ENCODE data around the gene MRPL33.

MRPL33 gene

DNA sequence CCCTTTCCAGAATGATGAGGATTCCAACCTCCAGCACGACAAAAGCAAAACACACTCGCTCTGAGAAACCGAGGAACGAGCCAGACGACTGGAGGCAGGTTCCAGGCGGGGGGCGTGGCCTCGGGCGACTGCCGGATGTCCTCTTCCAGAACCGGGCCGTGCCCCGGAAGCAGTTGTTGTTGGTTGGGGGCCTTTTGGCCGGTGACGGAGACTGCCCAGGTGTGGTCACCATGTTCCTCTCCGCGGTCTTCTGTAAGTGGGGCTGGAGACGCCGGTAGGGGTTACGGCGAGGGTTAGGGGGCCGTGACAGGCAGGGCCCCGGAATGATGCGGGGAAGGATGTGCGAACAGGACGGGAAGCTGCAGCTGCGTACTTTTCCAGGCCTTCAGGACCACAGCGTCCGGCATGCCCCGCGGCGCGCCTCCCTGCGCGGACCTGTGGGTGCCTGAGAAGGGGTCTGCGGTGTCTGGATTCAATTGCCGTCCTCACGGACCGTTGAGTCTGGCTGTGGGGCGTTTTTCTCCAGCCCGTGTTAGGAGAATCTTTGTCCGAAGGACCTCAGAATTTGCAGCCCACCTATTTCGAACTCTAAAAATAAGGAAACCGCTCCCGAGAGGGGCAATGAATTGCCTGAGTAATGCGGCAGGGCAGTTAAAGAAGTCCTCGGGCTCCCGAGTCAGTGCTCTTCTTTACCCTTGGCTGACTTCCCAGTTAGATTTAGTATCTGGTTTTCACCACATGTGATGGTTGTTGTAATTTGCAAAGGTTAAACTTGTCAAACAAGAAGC, at the start of gene MRPL33:
Gene MRPL33 (plus strand): TSS at position 172 of the 788 bp plus-strand sequence. CDS start 59 bp downstream, at position 231.
- ATAC-seq (peak; percentile 98), DNase-seq (peak; percentile 95)

DNA sequence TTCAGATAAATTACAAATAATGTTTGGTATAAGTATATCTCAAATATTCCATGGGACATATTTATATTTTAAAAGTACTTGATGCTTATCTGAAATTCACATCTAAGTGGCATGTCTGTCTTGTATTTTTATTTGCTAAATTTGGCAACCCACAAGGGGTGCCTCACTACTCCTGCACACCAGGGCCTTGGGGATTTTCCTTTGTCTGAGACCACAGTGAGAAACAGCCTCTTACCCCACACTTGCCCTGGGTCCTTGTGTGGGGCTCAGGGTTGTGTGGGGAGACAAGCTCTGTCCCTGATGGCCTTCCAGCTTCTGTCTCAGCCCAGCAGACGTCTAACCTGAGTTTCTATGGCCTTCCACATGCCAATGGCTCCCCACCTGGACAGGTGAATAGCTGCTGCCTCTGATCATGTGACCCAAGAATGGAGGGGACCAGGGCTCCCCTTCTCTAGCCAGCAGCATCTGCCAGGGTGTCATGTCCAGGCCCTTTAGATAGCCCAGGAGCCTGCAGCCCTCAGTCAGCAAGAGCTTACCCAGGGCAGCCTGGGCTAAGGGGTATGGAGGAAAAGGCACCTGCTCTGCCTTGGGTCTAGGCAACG, 49.5 kb upstream of the MRPL33 start:
- ATAC-seq (no peak), DNase-seq (no peak)

DNA sequence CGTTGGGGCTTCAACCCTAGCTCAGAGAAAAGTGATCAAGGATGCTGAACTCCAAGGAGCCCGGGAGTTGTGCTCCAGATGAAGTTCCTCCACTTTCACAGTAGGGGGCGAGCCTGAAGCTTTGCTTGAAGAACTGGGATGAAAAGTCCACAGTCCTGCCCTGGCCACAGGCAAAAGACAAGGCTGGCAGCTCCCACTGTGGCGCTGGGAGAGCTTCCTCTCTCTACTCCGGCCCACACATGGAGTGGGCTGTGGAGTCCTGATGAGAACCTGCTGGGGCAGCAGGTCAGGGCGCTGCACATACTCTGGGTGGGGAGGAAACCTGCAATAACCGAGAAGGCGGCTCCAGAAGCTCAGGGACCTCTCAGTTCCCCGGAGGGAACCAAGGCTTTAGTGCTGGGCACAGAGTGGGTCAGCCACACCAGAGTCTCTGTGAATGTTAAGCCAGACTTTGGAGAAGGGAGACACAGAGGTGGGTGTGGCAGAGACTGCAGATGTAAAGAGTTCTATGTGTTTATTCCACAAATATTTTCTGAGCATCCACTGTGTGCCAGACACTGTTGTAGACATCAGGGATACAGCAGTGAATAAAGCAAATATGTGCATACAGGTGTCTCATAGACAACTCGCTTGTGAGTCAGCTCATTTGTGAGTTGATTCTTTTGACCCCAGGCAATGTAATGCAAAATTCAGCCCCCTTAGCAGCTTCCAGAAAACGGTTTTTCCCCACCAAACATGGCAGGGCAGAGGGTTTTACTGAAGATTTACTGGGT, 48.0 kb upstream of the MRPL33 start:
- ATAC-seq (peak; percentile 11), DNase-seq (peak; percentile 37)

DNA sequence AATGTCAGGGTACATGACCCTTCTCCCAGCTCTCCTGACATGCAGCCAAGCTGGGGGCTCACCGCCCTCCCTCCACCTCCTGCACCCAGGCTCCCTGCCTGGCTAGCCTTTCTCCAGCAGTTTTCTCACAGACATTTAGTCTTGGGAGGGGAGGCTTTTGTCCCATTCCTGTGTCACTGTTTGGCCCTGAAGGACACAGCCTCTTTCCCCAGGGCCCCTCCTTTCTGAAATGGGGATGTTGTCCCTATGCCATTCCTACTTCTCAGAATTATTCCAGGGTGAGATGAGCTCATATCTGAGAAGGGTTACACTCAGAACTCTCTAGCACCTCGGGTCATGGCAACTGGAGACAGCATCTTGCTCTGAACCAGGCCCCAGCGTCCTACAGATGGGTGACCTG, 47.3 kb upstream of the MRPL33 start:
- DNase-seq (no peak), ATAC-seq (no peak)

DNA sequence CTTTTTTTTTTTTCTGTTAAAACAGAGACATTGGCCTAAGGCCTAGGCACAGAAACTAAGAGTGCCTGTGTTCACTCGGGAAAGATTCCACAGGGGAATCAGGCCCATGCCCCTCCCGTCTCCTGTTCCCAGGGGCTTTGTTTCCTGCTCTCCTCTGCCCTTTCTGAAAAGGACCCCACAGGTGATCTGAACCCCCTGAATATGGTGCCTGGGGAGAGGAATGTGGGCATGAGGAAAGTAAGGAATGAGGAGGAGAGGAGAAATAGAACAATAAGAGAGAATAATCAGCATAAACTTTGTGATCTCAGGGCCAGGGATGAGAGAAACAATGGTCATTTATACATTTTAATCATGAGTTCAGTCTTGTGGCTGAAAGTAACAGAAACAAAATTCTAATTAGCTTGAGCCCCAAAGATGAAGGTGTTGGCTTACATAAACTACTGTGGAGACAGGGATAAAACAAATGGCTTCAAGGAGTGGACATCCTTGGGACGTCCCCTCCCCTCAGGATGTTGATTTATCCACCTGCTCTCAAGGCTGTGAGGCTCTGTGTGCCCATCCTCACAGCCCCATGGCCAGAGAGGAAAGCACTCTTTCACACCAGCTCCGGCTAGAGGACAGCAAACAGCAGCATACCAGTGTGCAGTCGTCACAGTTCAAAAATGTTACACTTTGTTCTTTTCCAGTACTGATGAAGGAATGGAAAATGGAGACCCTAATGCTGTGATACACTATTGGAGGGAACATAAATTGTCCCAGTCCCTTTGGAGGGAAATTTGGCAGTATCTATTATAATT, 46.4 kb upstream of the MRPL33 start:
- ATAC-seq (no peak), DNase-seq (no peak)

DNA sequence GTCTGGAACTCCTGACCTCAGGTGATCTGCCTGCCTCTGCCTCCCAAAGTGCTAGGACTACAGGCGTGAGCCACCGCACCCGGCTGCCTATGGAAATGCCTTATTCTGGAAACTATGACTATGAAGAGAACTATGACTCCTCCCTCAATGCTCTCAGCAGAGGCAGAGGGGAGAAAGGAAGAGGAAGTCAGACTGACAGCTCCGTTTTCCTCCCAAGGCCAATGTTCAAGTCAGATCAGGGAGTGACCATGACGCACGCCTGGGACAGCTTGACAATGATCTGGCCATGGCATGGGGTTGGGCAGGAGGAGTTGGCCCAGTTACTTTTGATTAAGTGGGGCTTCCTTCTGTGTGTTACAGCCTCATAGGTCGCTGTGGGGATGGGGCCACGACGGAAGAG, 44.3 kb upstream of the MRPL33 start:
- ATAC-seq (no peak), DNase-seq (no peak)

DNA sequence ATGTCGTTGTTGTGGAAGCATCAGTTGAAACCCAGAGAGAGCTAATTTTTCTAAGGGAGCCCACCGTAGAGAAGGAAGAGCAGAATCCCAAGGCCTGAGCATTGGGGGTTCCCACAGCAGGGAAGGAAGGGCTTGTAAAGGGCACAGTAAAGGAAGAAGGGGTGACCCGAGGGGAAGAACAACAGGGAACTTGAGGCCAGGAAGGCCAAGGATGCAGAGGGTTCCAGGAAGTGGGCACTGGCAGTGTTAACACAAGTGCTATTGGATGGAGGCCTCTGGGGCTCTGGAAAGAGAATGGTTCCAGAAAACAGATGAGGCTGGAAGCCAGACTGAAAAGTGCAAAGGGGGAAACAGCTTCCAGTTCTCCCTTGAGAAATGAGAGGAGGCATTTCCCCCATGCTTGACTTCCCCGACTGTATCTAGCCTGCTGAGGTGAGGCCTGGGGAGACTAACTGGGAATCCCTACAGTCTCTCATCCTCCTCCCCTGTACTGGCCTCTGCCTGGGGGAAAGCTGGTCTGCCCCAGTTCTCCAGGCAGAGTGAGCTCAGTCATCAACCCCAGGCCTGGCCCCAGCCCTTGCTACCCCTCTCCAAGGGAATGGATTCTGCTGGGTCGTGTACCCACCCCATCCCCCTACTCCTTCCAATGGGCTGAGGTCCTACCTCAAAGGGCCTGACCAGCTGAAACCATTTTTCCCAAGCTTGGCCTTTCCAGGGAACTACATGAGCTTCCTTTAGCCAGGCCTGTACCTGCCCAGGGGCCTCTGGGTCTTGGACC, 43.2 kb upstream of the MRPL33 start:
- ATAC-seq = no peak
- no peak for DNase-seq

DNA sequence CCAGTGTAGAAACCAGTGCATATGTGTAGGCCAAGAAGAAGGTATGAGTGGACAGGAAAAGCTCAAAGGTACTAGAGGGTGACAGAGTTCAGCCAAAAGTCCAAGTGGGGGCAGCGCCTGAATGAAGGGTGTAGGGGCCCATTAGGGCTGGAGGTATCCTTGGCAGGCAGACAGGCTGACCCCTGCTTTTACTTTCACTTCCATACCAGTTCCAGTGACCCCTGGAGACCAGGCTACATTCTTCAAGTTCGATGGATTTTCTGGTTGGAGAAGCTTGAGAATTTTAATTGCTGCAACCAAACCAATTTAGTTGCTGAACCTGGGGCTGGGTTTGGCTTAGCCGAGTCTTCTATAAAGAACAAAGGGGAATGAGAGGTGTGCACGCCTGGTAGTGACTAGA, 42.3 kb upstream of the MRPL33 start:
- ATAC-seq (no peak), DNase-seq (no peak)

DNA sequence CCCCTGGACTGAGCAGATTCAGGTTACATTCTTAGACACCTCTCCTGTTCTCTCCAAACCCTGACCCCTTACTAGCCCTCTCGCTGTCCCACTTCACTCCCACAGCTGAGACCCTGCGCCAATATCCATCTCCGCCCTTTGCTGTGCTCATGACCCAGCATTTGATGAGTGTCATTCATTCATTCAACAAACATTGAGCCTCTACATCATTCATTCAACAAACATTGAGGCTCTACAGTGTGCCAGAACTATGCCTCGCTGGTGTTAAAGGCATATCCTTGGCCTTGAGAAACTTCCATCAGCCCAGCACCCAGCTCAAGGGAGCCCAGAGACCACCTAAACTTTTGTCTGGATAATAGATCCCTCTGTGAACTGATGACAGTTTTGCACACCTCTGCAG, 41.9 kb upstream of the MRPL33 start:
- ATAC-seq = no peak
- no peak for DNase-seq

DNA sequence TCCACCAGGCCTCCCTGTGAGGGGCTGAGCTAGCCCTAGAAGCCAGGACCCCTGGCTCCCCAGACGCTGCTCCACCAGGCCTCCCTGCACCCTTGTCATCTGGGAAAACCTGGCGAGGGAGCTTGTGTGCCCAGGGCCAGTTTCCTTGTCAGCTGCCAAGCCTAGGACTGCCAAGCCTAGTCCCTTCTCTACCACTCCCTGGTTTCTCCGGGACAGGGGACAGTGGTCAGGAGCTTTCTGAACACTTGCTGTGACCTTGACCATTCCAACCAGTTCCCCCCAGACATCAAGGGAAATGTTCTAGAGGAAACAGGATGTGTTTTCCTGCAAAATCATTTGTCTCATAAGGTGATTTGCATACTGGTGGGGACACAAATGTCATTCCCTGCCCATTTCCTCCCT, 41.3 kb upstream of the MRPL33 start:
- no peak for ATAC-seq
- no peak for DNase-seq

DNA sequence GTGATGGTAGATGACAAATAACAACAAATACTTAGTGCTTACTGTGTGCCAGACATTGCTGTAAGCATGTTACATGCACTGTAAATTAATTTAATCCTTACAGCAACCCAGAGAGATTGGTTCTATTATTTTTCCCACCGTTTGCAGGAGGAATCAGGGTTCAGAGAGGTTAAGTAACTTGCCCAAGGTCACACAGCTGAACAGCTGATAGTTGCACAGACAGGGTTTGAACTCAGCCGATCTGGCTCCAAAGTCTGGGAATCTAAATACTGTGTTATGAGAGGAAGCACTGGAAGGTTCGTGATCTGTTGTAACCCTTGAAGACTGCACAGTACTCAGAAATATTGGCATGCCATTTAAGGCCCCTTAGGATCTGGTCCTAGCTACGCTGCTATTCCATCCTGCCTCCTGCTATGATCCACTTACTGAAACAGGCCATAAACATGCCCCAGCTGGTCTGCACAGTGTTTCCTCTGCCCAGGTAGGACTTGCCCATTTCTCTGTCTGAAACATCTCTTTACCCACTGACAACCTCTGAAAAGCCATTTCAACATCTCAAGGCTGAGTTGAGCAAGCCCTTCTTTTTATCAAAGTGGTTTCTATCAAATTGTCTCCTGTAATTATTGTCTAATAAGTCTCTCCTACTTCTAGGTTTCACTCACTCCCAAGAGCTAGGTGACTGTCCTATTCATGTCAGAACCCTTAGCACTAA, 40.4 kb upstream of the MRPL33 start:
- no peak for ATAC-seq
- no peak for DNase-seq

DNA sequence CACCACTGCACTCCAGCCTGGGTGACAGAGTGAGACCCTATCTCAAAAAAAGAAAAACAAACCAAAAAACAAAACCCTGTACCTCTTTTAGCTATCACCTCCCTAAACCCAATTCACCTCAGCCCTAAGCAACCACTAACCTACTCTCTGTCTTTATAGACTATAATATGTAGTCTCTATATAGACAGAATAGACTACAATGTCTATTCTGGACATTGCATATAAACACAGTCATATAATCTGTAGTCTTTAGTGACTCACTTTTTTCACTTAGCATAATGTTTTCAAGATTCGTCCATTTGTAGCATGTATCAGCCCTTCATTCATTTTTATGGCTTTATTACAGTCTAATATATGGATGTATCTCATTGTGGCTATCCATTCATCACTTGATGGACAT, 37.2 kb upstream of the MRPL33 start:
- no peak for DNase-seq
- ATAC-seq = no peak

DNA sequence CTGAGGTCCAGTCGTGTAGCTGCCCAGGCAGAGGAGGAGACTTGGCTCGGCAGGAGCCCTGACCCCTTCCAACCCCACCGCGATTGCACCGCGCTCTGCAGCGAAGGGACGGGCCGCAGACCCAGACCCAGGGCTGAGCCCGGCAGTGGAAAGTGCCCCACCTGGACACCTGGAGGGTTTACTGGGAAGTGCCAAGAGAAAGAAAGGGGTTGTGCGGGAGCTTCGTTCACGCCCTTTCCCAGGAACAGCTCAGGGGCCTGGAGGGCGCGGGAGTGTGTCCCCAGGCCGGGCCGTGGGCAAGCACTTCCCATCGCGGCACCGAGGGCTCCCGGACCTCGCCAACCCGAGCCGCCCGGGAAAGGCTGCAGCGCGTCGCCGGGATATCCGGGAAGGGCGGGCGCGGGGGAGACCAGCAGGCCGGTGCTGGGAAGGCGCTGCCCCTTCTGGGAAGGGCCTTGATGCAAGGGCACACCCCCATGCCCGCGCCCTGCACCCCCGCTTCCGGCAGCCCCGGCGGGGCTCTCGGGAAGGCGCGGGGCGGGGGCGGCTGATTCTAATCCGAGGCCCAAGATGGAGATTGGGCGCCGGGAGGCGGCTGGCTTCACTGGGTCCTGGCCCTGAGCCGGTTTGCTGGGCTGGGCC, 36.1 kb upstream of the MRPL33 start:
- peak; percentile 86 for ATAC-seq
- peak; percentile 74 for DNase-seq

DNA sequence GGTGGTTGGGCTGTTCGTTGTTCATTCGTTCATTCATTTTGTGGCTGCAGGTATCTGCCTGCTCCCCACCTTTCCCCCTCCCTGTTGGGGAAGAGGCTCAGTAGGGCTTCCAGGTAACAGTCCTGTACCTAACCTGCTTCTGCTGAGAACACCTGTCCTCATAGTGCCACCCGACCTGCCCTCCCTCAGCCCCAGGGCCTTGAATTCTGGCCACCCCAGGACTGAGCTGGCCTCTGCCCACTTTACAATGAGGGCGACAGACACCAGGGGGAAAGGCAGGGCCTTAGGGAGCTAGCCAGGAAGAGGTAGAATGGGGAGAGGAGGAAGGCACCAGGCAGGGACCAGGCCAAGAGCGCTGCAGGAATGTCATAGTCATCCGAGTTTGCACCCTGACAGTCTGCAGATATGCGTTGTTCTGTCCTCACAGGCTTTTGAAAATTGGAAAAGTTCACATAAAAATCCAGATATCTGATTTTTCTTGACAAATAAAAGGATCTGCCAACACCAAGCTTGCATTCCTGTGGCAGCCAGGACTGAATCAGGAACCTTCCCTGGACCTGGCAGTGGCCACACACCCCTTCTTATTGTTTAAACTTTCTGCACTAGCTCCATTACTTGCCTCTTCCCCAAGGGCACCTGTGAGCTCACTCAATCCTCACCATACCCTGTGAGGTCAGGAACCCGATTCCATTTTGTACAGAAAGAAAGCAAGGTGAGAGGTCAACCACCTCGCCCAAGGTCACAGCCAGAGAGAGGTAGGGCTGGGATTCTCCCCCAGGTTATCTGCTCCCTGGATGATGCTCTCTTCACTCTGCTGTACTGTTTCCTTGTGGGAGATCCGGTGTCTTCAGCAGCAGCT, 35.3 kb upstream of the MRPL33 start:
- DNase-seq (no peak), ATAC-seq (no peak)

DNA sequence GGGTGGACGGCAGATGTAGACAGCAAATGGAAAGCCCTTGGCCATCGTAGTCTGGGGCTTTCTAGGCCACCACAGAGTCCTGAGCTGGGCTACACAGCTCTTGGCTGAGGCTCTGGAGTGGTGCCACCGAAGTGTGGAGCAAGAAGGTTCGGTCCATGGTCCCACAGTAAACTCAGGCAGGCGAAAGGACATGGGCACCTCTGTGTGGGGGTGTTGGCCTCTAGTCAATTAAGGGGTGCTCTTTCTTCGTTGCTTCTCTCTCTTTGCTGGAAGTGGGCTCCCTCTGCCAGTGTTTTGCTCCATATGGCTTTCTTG, 34.7 kb upstream of the MRPL33 start:
- DNase-seq = no peak
- no peak for ATAC-seq

DNA sequence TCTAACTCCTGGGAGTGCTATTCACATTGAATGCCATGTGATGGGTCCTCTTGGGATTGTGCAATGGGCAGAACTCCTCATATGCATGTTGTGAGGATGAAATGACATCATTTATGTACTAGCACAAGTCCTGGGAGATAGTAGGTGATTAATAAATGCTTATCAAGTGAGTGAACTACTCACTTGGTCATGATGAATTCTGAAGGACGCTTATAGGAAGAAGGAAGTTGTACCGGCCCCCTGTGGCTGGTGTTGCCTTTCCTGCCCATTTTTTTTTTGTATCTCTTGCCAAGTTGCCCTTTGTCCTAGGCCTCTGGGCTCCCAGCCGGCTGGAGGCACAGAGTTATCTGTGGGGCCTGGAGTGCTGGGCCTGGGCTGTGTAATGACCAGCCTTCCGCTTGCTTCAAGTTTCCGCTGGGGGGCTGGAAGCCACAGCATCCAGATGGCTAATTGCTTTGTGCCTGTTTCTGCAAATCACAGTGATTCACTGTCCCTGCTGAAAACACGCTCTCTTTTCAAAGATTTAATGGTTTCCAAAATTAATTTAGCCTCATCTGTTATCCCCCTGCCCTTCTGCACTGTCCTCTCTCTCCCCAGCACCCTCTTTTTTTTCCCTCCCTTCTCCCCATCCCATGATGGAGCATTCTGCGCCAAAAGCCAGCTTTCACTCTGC, 33.7 kb upstream of the MRPL33 start:
- ATAC-seq (no peak), DNase-seq (no peak)

DNA sequence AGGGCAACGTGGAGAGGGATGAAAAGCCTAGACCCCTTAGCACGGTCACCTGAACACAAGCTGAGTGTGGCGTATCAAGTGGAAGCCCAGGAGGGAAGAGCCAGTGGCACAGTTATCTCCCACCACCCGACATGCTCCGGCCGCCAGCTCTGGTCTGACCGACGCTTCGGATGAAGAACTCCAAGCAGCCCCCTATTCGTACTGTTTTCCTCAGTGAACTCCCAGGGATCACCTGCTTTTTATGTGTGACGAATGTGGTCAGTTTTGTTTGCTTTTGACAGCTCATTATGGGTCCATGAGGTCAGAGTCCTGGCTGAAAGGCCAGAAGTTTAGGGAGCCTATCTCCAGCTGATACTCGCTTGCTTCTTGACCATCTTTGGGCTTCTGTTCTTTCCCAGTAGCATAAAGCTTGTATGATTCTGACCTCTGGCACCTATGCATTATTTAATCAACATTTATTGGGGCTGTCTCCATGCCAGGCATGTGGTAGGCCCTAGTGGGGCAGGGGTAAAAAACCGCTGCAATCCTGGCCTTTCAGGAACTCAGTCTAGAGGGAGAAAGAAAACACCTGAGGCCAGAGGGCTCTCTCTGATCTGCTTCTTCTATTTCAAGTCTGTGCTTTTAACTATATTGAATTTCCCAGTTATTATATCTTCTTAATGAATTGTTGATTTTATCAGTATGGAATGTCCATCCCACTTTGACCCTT, 33.0 kb upstream of the MRPL33 start:
- DNase-seq (no peak), ATAC-seq (no peak)

DNA sequence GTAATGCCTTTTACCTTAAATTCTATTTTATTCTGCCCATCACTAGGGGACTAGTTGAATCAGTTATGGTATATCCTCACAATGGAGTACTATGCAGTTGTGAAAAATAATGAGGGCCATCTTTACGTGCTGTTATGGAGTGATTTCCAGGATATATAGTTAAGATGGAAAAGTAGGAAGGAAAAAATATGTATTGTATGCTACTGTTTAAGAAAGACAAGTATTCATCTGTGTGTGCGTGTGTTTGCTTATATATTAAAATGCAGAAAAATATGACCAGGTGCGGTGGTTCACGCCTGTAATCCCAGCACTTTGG, 32.5 kb upstream of the MRPL33 start:
- DNase-seq (no peak), ATAC-seq (no peak)

DNA sequence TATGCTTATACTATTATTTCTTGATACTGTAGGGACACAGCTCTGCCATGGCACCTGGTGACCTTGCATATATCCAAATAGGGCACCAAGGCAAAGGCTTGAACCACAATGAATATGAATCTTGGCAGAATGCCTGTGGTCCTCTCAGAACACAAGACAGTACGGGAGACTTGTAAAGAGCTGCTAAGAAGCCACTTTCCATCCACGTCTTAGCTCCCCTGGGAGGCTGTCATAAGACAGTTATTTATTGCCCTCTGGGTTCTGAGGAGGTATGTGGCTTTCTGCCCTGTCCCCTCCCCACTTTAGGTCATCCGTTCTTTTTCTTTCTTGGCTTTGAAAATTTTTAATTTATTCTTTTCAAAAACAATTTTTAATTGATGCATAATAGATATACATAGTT, 29.8 kb upstream of the MRPL33 start:
- ATAC-seq = no peak
- no peak for DNase-seq

Measured in stimulated activated naive CD8-positive, alpha-beta T cell treated with anti-CD3 and anti-CD28 coated beads, Interleukin-15, Interleukin-2, amounts not matched to agents 100 U/mL and 50 U/mL, for 24 hours (primary cell).